Activated T-cell treated with anti-CD3 and anti-CD28 coated beads, Interleukin-2, amount 50 U/mL, for 4 hours (primary cell): ENCODE results near the gene TMEM219. TPM values are rescaled to one million over a fixed set of nuclear protein-coding genes. Genes with fewer than 3 reads are reported as not detected.
A peak's percentile ranks its signal among the peaks of the same experiment; 100 is the strongest.

ENCODE experiments used
- ATAC-seq, 2 donors: fragments of 200-7000 bp; cut with Tn5 transposase; one replicate each; pipeline ENCODE4 v1.10.0; 2021
- DNase-seq: peaks from one replicate; pipeline ENCODE4 v3.0.0-alpha.2; 2020
- H3K27me3 Mint-ChIP-seq: one replicate; pipeline ENCODE4 v1.8.0; 2021; ENCODE audit warnings: low read depth, mixed read lengths
- H3K36me3 Mint-ChIP-seq: one replicate; pipeline ENCODE4 v1.8.0; 2022; ENCODE audit warnings: mixed read lengths; ENCODE audit not compliant: insufficient read depth
- H3K4me1 Mint-ChIP-seq: one replicate; pipeline ENCODE4 v1.8.0; 2021; ENCODE audit warnings: low read depth, mixed read lengths
- H3K4me3 Mint-ChIP-seq: one replicate; pipeline ENCODE4 v1.8.0; 2021; ENCODE audit warnings: mild to moderate bottlenecking, moderate library complexity, mixed read lengths
- H3K9me3 Mint-ChIP-seq: one replicate; pipeline ENCODE4 v1.8.0; 2021; ENCODE audit warnings: mixed read lengths
- total RNA-seq, 3 donors: library from RNA; stranded (reverse); gene quantifications; one replicate each; pipeline ENCODE4 v1.2.1, GENCODE V29; 2021

The TMEM219 gene, protein sequence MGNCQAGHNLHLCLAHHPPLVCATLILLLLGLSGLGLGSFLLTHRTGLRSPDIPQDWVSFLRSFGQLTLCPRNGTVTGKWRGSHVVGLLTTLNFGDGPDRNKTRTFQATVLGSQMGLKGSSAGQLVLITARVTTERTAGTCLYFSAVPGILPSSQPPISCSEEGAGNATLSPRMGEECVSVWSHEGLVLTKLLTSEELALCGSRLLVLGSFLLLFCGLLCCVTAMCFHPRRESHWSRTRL
- 10 to 100 TPM; 19.3 to 30.8 (median 27.7) TPM for total RNA-seq

DNA sequence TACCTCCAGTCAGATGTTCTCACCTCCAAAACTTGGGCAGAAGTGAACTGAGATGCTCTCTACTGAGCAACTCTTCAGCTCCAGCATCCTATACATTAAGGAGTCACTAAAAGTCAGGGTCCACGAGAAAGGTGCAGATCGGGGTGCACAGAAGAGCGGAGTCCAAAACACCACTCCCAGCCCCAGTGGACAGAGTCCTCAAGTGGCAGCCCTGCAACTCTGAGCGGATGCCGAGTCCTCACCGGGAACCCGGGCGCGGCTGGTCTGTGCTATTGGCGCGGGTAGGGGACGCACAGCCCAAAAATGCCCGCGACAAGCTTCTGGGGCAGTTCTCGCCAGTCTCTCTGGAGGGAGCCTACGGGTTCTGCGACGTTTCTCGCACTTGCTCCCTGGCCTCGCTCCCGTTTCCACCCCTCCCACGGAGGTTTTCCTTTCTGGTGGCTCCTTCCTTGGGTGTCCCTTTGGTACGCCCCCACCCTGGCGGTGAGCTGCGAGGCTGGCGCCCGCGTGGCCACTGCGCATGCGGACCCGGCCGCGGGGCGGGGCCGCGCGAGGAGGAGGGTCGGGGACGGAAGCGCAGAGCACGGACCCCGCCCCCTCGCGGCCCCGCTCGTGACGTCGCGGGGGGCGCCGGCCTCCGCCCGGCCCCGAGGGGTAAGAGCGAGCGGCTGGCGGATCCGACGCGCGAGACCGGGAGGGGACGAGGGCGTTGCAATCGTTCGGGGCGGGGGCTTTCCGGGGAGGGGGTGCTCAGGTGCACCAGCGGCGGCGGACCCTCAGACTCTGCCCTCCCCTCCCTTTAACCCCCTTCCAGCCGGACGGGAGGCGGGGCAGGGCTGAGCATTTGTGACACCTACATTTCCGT lies at the start of gene TMEM219:
Gene TMEM219, plus strand, starts transcription at position 601 of the 865 bp plus-strand sequence. CDS start 1,065 bp downstream, outside the sequence.
- Mint-ChIP-seq H3K4me1 (peaks cover 17% of the 10 kb centered on the region), H3K36me3 (peaks cover 1% of the 10 kb centered on the region), H3K9me3 (no peaks in the 10 kb centered on the region), H3K27me3 (no peaks in the 10 kb centered on the region), H3K4me3 (peak within 1 kb of the TSS; percentile 85)
- ATAC-seq (peak; percentile 88 to 94), DNase-seq (peak; percentile 92)

DNA sequence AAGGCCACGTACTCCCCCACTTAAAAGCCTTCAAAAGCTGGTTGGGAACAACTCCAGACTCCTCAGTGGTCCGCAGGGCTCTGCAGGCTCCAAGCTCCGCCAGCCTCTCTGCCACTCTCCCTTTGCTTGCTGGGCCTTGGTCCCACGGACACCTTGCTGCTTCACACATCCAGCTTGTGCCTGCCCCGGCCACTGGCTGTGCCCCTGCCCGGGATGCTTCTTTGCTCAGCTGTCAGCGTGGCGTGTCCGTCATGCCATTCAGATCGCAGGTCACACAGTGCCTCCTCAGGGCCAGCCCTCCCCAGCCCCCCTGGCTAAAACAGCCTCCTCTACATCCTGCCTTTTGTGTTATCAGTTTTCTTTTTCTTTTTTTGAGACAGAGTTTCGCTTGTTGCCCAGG lies 49.8 kb upstream of the TMEM219 start:
- Mint-ChIP-seq H3K36me3 (peaks cover 30% of the 10 kb centered on the region), H3K9me3 (no peaks in the 10 kb centered on the region), H3K4me1 (peaks cover 4% of the 10 kb centered on the region), H3K27me3 (no peaks in the 10 kb centered on the region), H3K4me3 (no peak overlapping the region)
- DNase-seq (no peak), ATAC-seq (no peak)

DNA sequence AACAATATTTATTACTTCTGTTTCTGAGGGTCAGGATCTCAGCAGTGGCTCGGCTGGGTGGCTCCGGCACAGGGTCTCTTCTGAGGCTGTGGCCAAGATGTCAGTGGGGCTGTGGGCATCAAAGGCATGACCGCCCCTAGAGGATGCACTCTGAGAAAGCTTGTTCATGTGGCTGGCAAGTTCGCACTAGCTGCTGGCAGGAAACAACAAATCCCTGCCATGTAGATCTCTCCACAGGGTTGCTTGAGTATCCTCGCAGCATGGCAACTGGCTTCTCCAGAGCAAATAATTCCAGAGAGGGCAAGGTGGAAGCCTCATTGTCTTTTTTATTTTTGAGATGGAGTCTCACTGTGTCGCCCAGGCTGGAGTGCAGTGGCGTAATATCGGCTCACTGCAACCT lies 48.4 kb upstream of the TMEM219 start:
- no peaks in the 10 kb centered on the region for H3K9me3 Mint-ChIP-seq
- H3K4me1 Mint-ChIP-seq: peaks cover 4% of the 10 kb centered on the region
- no peak for DNase-seq
- H3K36me3 Mint-ChIP-seq: peaks cover 27% of the 10 kb centered on the region
- ATAC-seq: no peak
- no peaks in the 10 kb centered on the region for H3K27me3 Mint-ChIP-seq
- no peak overlapping the region for H3K4me3 Mint-ChIP-seq

DNA sequence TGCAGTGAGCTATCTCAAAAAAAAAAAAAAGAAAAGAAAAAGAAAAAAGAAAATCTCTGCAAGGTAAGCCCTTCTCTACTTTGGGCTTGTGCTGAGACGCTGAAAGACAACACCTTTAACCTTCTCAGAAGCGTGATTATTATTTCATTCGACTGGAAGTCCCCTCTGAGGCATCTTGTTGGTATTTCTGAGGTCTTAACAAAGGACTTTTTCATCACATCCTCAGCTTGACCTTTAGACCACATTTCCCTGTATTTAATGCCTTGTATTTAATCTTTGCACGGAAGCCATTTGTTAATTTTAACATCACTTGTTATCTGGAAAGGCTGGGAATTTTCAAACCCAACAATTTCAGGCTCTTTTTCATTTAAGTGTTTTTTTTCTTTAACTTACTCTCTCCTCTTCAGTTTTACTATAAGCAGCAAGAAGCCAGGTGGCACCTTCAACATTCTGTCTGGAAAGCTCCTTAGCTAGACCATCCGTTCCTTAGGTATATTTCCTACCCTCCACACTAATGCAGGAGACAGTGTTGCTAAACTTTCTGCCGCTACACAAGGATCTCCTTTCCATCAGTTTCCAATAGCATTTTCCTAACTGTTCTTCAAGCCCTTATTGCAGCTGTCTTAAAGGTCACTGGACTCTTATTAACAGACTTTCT lies 46.2 kb upstream of the TMEM219 start:
- Mint-ChIP-seq H3K9me3 (no peaks in the 10 kb centered on the region), H3K27me3 (no peaks in the 10 kb centered on the region), H3K36me3 (peaks cover 31% of the 10 kb centered on the region), H3K4me3 (no peak overlapping the region), H3K4me1 (peaks cover 6% of the 10 kb centered on the region)
- DNase-seq (no peak), ATAC-seq (no peak)

DNA sequence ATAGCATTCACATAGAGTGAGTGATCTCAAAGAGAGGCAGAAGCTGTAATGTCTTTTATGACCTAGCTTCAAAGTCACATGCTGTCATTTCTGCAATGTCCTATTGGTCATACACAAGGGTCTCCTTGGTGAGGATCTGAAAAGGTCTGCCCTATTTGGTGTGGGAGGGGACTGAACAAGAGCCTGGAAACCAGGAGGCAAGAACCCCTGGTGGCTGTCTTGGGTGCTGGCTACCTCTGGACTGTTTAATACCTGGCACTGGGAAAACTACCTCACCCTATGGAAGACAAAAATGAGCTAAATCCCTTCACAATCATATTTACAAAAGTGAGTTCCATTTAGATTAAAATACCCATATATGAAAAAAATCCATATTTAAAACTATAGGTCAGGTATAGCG lies 44.9 kb upstream of the TMEM219 start:
- Mint-ChIP-seq H3K4me1 (peaks cover 13% of the 10 kb centered on the region), H3K36me3 (peaks cover 38% of the 10 kb centered on the region), H3K4me3 (no peak overlapping the region), H3K9me3 (no peaks in the 10 kb centered on the region), H3K27me3 (no peaks in the 10 kb centered on the region)
- ATAC-seq: no peak
- no peak for DNase-seq

DNA sequence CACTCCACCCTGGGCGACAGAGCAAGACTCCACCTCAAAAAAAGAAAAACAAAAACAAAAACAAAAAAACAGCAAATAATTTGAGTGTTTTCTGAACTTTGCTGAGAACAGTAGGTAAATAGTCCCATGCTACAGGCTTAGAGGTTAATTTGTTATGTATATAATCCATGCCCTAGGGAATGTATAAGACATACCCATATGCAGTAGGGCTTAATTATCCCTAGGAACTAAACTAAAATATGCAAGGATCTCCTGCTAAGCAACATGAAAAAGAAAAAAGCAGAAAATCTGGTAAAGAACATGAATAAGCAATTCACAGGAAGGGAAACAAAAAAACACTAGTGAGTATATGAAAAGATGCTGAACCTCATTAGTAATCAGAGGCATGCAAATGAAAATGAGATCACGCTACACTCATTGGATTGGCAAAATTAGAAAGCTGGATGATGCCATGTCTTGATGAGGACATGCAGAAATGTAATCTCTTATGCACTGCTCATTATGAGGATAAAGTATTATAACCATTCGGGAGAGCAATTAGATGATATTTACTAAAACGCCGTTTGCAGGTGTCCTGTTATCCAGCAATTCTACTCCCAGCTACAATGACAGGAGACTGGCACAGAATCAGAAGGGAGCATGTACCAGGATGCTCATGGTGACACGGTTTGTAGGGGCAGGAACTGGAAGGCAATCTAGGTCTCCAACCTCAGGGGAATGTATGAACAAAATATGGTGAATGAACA lies 41.4 kb upstream of the TMEM219 start:
- Mint-ChIP-seq H3K27me3 (no peaks in the 10 kb centered on the region), H3K36me3 (peaks cover 35% of the 10 kb centered on the region), H3K9me3 (no peaks in the 10 kb centered on the region), H3K4me3 (no peak overlapping the region), H3K4me1 (peaks cover 32% of the 10 kb centered on the region)
- DNase-seq (no peak), ATAC-seq (no peak)

DNA sequence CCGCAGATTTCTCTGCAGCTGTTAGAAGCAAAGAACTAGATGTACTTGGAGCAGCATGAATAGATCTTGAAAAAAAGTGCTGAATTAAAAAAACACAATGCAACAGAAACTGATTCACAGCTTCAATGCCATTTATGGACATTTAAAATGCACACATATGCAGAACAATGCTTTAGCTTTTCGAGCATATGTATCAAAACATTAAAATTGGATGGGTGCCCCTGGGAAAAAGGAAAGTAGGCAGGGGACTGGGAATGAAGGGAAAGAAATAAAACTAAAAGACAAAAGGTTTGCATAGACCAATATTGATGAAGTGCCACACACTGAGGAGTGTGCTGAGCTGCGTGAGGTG lies 40.9 kb upstream of the TMEM219 start:
- Mint-ChIP-seq H3K4me3 (no peak overlapping the region), H3K9me3 (no peaks in the 10 kb centered on the region), H3K27me3 (no peaks in the 10 kb centered on the region), H3K36me3 (peaks cover 32% of the 10 kb centered on the region), H3K4me1 (peaks cover 33% of the 10 kb centered on the region)
- ATAC-seq: no peak
- no peak for DNase-seq

DNA sequence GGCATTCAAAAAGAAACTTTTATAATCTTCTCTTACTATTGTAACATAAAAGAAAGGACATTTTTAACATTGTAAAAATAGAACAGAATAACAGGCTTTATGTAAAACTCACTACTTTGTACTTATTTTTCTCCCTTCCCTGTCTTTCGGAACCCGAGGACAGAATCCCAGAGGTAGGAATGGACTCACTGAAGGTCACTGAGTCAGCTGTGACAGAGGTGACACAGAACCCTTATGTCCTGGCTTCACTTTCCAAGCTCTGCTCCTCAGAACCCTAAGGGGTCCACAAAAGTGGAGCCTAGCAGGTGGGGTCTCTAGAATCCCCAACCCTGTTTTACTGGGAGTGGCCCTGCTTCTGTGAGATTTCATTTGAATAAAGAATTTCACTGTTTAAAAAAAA lies 39.6 kb upstream of the TMEM219 start:
- ATAC-seq (no peak), DNase-seq (no peak)
- no peaks in the 10 kb centered on the region for H3K9me3 Mint-ChIP-seq
- H3K4me1 Mint-ChIP-seq: peaks cover 46% of the 10 kb centered on the region
- H3K27me3 Mint-ChIP-seq: no peaks in the 10 kb centered on the region
- H3K4me3 Mint-ChIP-seq: no peak overlapping the region
- H3K36me3 Mint-ChIP-seq: peaks cover 23% of the 10 kb centered on the region

DNA sequence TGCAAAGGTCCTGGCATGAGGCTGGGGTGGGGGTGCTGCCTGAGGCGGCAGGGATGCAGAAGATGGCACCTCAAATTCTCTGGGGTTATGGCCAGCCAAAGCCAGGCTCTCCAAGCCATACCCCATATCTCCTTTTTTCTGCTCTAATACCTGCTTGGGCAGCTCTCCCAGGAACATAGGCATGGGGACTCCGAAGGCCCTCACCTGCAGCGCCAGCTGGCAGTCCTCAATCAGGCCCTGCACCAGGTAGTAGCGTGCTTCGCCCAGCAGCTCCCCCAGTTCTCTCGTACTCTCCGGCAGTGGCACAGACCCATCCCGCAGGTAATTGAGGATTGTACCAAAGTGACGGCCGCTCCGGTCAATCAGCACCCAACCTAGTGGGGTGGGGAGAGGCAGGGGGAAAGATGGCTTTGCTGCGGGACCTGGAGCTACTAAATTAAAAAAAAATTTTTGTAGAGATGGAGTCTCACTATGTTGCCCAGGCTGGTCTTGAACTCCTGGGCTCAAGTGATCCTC lies 38.8 kb upstream of the TMEM219 start:
- Mint-ChIP-seq H3K27me3 (no peaks in the 10 kb centered on the region), H3K9me3 (no peaks in the 10 kb centered on the region), H3K4me3 (no peak overlapping the region), H3K4me1 (peaks cover 48% of the 10 kb centered on the region), H3K36me3 (peaks cover 23% of the 10 kb centered on the region)
- DNase-seq (no peak), ATAC-seq (no peak)

DNA sequence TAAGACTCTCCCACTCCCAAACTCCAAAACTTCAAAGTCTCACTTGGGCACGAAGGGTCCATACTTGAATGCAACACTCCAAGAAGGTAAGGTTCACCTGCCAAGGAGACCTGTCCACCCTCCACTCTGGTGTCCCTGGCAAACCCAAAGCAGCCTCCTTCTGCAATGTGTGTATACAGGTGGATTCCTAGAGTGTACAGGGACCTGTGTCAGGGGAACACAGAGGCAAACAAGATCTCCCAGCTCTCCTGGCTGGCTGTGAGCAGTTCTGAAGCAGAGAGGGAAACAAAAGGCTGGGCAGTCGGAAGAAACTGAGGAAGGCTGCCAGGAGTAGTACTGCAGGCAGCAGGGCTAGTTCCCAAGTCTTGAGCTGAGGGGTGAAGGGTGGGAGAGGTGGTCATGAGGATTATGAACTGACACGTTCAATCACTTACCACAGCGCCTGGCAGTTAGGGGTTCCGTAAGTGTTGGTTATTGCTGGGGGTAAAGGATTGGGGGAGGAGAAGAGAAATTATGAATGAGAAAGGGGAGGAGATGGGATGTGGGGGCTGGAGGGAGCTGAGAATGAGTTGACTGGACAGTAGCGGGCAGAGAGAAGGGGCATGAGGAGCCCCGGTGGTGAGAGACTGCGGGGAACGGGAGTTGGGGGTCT lies 36.6 kb upstream of the TMEM219 start:
- Mint-ChIP-seq H3K9me3 (no peaks in the 10 kb centered on the region), H3K36me3 (peaks cover 20% of the 10 kb centered on the region), H3K27me3 (no peaks in the 10 kb centered on the region), H3K4me1 (peaks cover 48% of the 10 kb centered on the region), H3K4me3 (peak overlapping the region; percentile 91)
- no peak for DNase-seq
- peak in 1 of 2 donors; percentile 6 for ATAC-seq

DNA sequence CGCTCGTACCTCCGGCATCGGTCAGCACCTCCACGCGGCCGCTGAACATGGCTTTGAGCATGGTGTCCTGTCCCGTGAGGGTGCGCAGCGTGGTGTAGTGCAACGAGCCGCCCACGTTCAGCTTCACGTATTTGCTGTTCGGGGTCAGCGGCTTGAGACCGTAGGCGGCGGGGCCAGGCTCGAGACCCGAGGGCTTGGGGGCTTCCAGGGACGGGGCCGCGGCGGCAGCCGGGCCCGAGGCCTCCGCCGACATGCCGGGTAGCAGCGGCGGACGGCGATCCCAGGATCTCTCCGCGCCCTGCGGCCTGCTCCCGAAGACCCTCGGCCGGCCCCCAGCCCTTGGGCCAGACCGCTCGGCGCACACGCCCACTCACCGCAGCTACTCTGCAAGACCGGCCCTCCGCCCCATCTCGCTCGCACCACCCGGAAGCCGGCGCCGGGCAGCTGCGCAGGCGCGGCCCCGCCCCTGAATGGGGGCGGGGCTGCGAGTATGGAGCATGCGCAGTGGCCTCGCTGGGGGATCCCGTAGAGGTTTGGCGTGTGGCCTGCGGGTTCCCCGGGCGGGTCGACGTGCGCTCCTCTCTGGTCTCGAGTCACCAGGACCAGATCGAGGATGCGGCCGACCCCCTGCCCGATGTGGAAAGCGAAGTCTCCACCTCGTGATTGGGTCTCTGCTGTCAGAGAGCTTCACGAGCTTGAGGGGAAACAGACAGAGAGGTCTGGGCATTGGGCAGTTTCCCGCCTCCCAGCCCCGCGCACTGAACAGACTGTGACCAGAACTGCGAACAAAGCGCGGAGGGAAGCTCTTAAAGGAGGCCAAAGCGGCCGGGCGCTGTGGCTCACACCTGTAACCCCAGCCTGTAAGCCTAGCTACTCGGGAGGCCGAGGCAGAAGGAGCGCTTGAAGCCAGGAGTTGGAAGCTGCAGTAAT lies 35.8 kb upstream of the TMEM219 start, which contains the start of gene KCTD13:
Gene KCTD13, minus strand, starts transcription at position 446 of the 930 bp plus-strand sequence. Its CDS starts 193 bp downstream, at position 253.
- Mint-ChIP-seq H3K4me1 (peaks cover 41% of the 10 kb centered on the region), H3K36me3 (peaks cover 12% of the 10 kb centered on the region), H3K4me3 (peak within 1 kb of the TSS; percentile 91), H3K27me3 (no peaks in the 10 kb centered on the region), H3K9me3 (no peaks in the 10 kb centered on the region)
- DNase-seq: peak; percentile 86
- ATAC-seq: peak; percentile 89 to 91

DNA sequence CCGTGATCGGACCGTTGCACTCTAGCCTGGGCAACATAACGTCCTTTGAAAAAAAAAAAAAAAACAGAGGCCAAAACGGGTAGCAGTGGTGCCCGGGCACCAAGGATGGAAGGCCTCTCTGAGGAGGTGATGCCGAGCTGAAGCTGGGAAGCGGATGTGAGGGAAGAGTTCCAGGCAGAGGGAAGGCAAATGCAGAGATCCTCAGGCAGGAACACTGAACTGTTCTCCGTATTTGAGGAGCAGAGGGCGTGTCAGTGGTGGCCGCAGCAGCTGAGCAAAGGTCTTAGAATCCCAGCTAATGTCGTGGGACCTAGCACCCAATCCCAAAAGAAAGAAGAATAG lies 35.2 kb upstream of the TMEM219 start:
- ATAC-seq (no peak), DNase-seq (no peak)
- Mint-ChIP-seq H3K36me3 (peaks cover 8% of the 10 kb centered on the region), H3K9me3 (no peaks in the 10 kb centered on the region), H3K4me1 (peaks cover 37% of the 10 kb centered on the region), H3K27me3 (no peaks in the 10 kb centered on the region), H3K4me3 (peak overlapping the region; percentile 91)
